ENCODE measurements around the gene ANKRD16.
A peak's percentile ranks its signal among the peaks of the same experiment; 100 is the strongest.
"Not testable (repeated sequence)": the region's sequence is repeated elsewhere in the genome, so short reads cannot be mapped to it uniquely, and the experiment has no call there.

ANKRD16 gene

GRCh38 chr10:5855979-5856700 lies 33.6 kb downstream of the ANKRD16 start:
- peaks cover 24% of the 10 kb centered on the region for H3K4me1 ChIP-seq (ENCODE audit: low read length)
- H3K9me3 ChIP-seq (ENCODE audit: insufficient read depth, low read length), result no peaks in the 10 kb centered on the region
- H3K4me3 ChIP-seq (ENCODE audit: low read length), result no peak overlapping the region
- H3K27ac ChIP-seq (ENCODE audit: low read length), result no peak overlapping the region
- no peaks in the 10 kb centered on the region for H3K27me3 ChIP-seq (ENCODE audit: low read depth, low read length)
- no peak overlapping the region for H3K9ac ChIP-seq (ENCODE audit: low read length)
- no peaks in the 10 kb centered on the region for H3K79me2 ChIP-seq (ENCODE audit: low read length)
- H2AFZ ChIP-seq (ENCODE audit: low read depth, low read length), result no peak overlapping the region
- no peaks in the 10 kb centered on the region for H3K36me3 ChIP-seq (replicated peaks; ENCODE audit: low read depth, low read length)
- TF ChIP-seq CTCF (IDR thresholded peaks at IDR 0.05; ENCODE audit: low read depth, low read length) (no peak), EZH2phosphoT487 (IDR thresholded peaks at IDR 0.05; ENCODE audit: low read depth) (no peak)
- no peaks in the 10 kb centered on the region for H4K20me1 ChIP-seq (ENCODE audit: insufficient read depth, low read length)
- no peak overlapping the region for H3K4me2 ChIP-seq (ENCODE audit: low read length)

GRCh38 chr10:5854131-5854475 lies 35.6 kb downstream of the ANKRD16 start:
- no peak overlapping the region for H3K4me2 ChIP-seq (ENCODE audit: low read length)
- TF ChIP-seq EZH2phosphoT487 (IDR thresholded peaks at IDR 0.05; ENCODE audit: low read depth) (no peak), CTCF (IDR thresholded peaks at IDR 0.05; ENCODE audit: low read depth, low read length) (no peak)
- no peak overlapping the region for H3K4me3 ChIP-seq (ENCODE audit: low read length)
- H3K9me3 ChIP-seq (ENCODE audit: insufficient read depth, low read length), result no peaks in the 10 kb centered on the region
- no peaks in the 10 kb centered on the region for H3K27me3 ChIP-seq (ENCODE audit: low read depth, low read length)
- peaks cover 16% of the 10 kb centered on the region for H3K4me1 ChIP-seq (ENCODE audit: low read length)
- H2AFZ ChIP-seq (ENCODE audit: low read depth, low read length), result no peak overlapping the region
- H4K20me1 ChIP-seq (ENCODE audit: insufficient read depth, low read length), result no peaks in the 10 kb centered on the region
- no peak overlapping the region for H3K27ac ChIP-seq (ENCODE audit: low read length)
- H3K79me2 ChIP-seq (ENCODE audit: low read length), result no peaks in the 10 kb centered on the region
- no peak overlapping the region for H3K9ac ChIP-seq (ENCODE audit: low read length)
- H3K36me3 ChIP-seq (replicated peaks; ENCODE audit: low read depth, low read length), result no peaks in the 10 kb centered on the region

GRCh38 chr10:5846667-5847066 lies 43.0 kb downstream of the ANKRD16 start:
- H2AFZ ChIP-seq (ENCODE audit: low read depth, low read length); H3K27ac ChIP-seq (ENCODE audit: low read length); H3K79me2 ChIP-seq (ENCODE audit: low read length); H4K20me1 ChIP-seq (ENCODE audit: insufficient read depth, low read length); H3K9ac ChIP-seq (ENCODE audit: low read length); H3K36me3 ChIP-seq (replicated peaks; ENCODE audit: low read depth, low read length); H3K9me3 ChIP-seq (ENCODE audit: insufficient read depth, low read length); H3K4me3 ChIP-seq (ENCODE audit: low read length); H3K27me3 ChIP-seq (ENCODE audit: low read depth, low read length): not testable (repeated sequence)
- Histone ChIP-seq H3K4me1 (ENCODE audit: low read length) (peaks cover 31% of the 10 kb centered on the region), H3K4me2 (ENCODE audit: low read length) (peak overlapping the region; percentile 57; the same call in 1 of the 2 replicates)

- Histone ChIP-seq H3K79me2 (ENCODE audit: low read length) (no peaks in the 10 kb centered on the region), H3K4me2 (ENCODE audit: low read length) (peak overlapping the region; percentile 69), H3K4me1 (ENCODE audit: low read length) (peaks cover 44% of the 10 kb centered on the region), H2AFZ (ENCODE audit: low read depth, low read length) (peak overlapping the region; percentile 76; the same call in 1 of the 2 replicates), H3K4me3 (ENCODE audit: low read length) (peak overlapping the region; percentile 54), H3K9me3 (ENCODE audit: insufficient read depth, low read length) (no peaks in the 10 kb centered on the region; the same call in 1 of the 2 replicates), H3K27ac (ENCODE audit: low read length) (peak overlapping the region; percentile 12; the same call in 1 of the 2 replicates), H3K36me3 (replicated peaks; ENCODE audit: low read depth, low read length) (no peaks in the 10 kb centered on the region), H3K27me3 (ENCODE audit: low read depth, low read length) (no peaks in the 10 kb centered on the region), H3K9ac (ENCODE audit: low read length) (peak overlapping the region; percentile 26), H4K20me1 (ENCODE audit: insufficient read depth, low read length) (no peaks in the 10 kb centered on the region)
- TF ChIP-seq EZH2phosphoT487 (IDR thresholded peaks at IDR 0.05; ENCODE audit: low read depth), result no peak
- no peak for TF ChIP-seq CTCF (IDR thresholded peaks at IDR 0.05; ENCODE audit: low read depth, low read length)
These were observed 45.2 kb downstream of the ANKRD16 start for GRCh38 chr10:5844345-5845055.

Measured in OCI-LY3 (cell line).